Stimulated activated CD4-positive, alpha-beta T cell treated with anti-CD3 and anti-CD28 coated beads, Interleukin-15, amount 100 ng/mL, for 24 hours (primary cell): ENCODE measurements around the gene TMEM74B.
"Not testable (repeated sequence)": the region's sequence is repeated elsewhere in the genome, so short reads cannot be mapped to it uniquely, and the experiment has no call there.

Source experiments
- DNase-seq: peaks from one replicate; pipeline ENCODE4 v3.0.0-alpha.2; 2020

The TMEM74B gene

DNA sequence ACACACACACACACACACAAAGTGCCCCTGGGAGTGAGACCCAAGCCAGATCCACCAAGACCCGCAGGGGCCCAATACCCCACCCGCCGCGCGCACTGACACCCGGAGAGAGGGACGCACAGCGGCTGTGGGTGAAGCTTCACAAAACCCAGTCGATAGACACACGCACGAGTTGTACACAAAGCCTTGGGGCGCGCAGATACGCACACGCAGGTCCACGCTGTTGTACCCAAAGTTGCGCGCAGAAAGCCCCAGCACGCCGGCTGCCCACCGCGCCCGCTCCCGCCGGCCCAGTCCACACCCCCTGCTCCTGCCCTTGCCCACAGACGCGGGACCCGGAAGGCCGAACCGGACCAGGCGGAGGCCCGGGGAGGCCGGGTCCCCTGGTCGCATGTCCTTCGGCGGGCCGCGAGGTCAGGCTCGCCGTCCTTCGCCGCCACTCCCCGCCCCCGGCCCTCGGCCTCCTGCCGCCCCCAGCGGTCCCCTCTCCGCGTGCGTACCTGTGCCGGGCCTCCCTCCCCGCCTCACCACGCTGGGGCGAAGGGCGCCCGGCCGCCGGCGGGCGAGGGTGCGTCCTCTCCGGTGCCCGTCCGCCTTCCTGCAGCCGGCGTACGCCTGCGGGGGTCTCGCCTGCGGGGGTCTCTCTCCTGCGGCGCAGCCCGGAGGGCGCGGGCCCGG lies at the start of gene TMEM74B:
Gene TMEM74B, minus strand, starts transcription at position 344 of the 678 bp plus-strand sequence. CDS start 1,180 bp downstream, outside the sequence.
- peak; percentile 16 for DNase-seq

DNA sequence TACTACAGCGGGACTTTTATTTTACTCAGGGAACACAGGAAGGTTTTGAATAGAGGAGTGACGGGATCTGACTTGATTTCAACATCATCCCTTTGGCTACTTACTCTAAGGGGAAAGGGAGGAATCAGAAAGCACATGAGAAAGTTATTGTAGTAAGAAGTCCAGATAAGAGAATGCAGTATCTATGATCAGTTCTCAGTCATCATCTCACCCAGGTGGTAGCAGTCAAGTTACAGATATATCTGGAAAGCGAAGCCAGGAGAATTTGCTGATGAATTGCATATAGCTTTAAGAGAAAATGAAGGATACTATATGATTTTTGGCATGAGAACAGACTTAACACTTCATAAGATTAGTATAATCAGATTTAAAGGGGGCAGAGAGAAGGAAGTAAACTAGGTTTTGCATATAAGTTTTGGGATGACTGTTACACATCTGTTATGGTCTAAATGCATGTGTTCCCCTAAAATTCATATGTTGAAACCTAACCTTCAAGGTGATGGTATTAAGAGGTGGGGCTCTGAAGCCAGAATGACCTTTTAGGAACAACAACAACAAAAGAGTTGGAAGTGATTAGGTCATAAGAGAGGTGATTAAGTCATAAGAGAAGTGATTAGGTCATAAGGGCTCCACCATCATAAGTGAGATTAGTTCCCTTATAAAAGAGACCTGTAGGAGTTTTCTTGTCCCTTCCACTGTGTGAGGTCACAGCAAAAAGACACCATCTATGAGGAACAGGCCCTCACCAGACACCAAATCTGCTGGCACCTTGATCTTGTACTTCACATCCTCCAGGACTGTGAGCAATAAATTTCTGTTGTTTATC lies 47.7 kb upstream of the TMEM74B start:
- DNase-seq, result no peak

DNA sequence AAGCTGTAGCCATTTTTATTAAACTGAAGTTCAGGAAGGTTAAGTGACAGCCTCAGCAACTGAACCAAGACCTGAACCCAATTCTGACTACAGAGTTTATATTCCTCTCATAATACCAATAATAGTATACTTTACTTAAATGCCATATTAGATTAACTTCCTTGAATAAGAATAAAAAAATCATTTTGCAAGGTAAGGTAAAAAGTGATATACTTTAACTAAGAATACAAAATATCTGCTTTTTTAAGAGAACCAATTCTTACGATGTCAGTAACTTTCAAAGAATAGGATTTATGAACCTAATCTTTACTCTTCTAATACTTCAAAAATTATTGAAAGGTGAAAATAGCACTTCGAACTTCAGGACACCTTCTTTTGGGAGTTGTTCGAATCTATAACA lies 44.8 kb upstream of the TMEM74B start:
- no peak for DNase-seq

DNA sequence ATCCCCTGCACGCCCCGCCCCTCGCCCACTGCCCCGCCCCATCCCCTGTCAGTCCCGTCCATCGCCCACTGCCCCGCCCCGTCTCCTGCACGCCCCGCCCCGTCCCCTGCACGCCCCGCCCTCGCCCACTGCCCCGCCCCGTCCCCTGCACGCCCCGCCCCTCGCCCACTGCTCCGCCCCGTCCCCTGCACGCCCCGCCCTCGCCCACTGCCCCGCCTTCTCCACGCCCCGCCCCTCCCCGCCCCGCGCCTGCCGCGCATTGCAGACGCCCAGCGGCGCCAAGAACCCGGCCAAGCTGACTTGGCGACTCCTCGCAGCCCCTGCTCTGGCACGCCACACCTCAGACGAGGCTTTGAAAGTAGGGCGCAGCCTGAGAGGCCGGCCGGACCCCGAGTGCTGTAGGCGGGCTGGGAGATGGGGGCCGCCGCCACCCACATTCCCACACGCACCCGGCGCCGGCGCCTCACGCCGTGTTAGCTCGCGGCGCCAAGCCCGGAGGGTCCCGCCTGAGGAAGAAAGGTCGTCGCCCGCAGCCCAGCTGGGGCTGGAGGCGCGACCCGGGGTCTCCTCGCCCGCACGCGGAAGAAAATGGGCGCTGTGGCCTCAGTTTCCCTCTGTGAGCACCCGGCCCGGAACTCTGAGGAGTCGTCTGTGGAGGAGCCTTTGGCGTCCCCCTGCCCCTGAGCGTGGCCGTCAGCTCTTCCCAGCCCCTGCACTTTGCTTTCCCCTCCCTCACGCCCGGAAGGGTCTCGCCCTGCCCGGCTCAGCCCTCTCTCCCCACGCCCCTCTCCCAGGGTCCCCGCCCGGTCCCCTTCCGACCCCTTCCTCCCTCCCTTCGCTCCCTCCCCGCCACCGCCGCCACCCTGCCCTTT lies 41.2 kb upstream of the TMEM74B start, which contains the start of gene RAD21L1:
Gene RAD21L1, plus strand, starts transcription at position 262 of the 872 bp plus-strand sequence. CDS start 2,410 bp downstream, outside the sequence.
- peak; percentile 85 for DNase-seq

DNA sequence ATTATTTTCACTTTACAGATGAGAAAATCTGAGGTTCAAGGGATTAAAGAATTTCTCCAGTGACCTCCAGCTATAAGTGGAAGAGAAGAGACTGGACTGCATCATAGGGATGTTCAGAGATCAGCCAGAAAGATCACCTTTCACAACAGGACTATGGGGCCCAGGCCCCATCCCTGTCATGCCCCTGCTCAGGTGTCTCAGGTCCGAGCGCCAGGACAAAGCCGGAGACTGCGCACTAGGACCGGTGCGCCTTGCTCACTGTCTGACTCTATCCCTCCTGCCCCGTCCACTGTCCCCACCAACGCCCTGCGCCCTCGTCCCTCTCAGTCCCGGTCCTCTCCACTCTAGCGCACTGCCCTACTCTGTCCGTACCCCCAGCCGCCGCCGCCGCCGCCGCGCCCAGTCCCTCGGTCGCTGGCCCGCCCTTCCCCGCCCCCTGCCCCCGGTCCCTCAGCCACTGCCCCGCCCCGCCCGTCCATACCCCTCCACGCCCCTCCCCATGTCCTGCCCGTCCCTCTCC lies 40.5 kb upstream of the TMEM74B start:
- no peak for DNase-seq

DNA sequence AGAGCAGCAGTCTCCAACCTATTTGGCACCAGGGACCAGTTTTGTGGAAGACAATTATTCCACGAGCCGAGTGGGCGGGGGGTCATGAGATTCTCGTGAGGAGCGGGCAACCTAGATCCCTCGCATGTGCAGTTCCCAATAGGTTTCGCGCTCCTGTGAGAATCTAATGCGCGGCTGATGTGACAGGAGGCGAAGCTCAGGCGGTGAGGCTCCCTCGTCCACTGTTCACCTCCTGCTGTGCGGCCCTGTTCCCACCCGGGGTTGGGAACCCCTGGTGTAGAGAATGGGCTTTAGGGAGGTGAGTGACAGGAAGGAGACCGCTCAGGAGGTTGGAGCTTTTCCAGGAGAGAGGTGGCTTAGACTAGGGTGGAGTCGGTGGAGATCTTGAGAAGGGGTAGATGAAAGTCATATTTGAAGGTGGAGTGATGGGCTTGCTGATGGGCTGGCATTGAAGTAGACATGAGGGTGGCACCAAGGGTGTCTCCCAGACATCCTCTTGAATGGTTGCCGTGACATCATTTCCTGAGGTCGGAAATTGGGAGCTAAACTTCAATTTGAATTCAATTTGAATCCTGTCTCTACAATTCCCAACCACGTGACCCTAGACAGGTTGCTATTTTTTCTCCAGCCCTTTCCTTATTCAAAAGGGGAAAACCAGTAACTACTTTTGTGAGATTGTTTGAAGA lies 39.6 kb upstream of the TMEM74B start:
- no peak for DNase-seq

DNA sequence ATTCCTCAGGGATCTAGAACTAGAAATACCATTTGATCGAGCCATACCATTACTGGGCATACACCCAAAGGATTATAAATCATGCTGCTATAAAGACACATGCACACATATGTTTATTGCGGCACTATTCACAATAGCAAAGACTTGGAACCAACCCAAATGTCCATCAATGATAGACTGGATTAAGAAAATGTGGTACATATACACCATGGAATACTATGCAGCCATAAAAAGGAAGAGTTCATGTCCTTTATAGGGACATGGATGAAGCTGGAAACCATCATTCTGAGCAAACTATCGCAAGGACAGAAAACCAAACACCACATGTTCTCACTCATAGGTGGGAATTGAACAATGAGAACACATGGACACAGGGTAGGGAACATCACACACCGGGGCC lies 38.0 kb upstream of the TMEM74B start:
- not testable (repeated sequence) for DNase-seq

DNA sequence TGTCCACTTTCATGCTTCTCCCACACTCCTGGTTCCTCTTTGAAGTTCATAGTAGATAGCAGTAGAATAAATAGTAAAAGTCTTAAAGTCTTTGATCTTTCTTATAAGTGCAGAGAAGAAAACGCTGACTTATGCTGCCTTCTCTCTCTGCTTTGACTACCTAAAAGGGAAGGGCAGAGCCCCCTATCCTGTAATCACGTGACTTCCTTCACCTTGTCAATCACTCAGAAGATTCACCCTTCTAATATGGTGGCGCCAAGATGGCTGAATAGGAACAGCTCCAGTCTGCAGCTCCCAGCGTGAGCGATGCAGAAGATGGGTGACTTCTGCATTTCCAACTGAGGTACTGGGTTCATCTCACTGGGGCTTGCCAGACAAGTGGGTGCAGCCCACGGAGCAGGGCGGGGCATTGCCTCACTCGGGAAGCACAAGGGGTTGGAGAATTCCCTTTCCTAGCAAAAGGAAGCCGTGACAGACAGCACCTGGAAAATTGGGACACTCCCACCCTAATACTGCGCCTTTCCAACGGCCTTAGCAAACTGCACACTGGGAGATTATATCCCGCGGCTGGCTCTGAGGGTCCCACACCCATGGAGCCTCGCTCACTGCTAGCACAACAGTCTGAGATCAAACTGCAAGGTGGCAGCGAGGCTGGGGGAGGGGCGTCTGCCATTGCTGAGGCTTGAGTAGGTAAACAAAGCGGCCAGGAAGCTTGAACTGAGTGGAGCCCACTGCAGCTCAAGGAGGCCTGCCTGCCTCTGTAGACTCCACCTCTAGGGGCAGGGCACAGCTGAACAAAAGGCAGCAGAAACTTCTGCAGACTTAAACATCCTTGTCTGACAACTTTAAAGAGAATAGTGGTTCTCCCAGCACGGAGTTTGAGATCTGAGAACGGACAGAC lies 32.0 kb upstream of the TMEM74B start:
- not testable (repeated sequence) for DNase-seq

DNA sequence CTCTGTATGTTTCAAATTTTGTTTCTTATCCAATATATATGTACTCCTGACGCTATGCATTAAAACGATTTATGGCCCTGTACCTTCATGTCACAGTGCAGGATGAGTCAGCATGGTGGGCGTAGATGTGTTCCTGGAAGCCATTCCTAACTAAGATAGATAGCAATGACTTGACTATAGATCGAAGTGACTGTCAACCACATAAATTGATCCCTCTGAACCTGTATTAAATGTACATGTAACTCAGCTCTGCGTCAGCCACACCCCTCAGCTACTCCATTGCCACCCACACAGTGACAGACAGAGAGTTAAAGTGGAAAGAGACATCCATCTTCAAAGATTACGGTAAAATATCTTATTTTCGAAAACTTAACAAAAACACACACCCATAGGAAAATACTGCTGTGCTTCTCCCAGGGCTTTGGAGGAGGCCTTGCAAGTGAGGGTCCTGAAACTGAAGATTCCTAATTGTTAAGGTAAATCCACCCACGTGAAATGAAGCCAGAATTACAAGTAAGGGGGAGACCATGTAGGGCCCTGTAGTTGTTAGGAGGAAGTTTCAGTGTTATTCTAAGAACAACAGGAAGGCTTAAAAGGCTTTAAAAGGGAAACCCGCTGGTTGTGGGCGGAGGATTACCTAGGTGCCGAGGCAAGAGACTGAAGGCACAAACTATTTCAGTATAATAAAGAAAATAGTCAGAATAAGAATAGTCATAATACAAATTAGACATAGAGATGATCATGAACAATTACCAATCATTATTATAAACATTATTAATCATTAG lies 30.8 kb upstream of the TMEM74B start:
- peak; percentile 82 for DNase-seq

DNA sequence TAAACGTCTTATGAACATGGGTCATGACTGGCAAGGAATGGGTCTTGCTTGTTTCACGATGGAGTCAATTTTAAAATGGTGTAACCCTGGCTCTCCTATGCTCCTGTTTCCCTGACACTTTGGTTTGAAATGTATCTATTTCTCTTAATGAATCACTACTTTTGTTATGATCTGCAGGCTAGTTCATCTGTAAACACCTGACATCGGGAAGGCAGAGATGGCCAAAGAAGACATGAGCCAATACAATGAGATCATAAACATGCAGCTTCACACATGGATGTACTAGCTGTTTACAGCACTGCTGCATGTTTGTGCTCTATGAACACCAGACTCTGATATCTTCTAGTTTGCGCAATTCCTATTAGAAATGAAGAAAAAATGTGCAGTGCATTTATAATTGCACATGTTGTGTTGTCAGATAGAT lies 30.1 kb upstream of the TMEM74B start:
- no peak for DNase-seq

DNA sequence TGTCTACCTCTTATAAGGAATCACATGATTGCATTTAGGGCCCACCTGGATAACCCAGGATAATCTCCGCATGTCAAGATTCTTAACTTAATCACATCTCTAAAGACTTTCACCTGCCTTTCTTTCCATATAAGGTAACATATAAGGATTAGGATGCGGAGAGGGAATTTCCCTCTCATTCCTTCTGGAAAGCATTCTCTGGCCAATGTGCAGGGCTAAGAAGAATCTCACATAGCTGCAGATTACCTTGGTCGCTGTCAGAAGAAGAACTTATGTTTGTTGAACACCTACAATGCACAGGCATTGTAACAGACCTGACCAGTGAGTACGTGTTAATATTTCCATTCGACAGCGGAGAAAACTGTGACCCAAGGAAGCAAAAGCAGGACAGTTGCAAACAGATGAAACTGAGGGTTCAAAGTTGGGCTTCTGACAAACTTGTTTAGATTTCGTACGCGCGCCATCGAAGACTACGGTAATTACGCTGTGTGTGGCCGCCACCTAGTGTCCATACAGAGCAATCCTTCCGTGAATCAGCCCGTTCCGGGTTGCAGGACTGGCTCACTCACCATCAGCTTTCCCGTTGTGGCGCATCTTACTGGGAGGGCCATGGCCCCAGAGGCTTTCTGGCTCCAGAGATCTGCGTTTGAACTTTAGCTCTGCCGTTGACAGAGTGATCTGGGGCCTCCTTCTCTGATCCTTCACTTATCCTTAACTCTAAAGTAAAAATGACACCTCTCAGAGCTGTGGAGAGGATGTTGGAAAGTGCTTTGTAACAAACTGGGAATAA lies 28.0 kb upstream of the TMEM74B start:
- DNase-seq, result peak; percentile 81

DNA sequence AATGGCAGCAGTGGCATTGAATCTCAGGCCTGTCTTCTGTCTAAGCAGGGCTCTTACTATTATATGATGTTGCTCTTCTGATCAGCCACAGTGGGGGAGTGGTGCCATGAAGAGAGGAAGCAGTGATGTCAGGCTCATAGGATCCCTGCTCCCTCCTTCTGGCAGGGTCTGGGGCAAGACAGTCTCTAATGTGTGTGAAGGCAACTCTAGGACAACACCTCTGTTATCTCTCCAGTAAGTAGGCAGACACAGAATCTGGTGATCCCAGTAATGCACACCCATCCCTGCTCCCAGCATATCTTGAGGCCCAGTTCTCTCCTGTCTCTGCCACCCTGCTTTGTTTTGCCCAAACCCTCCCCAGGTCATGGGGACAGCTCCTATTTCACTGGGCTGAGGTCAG lies 27.2 kb upstream of the TMEM74B start:
- DNase-seq, result no peak

DNA sequence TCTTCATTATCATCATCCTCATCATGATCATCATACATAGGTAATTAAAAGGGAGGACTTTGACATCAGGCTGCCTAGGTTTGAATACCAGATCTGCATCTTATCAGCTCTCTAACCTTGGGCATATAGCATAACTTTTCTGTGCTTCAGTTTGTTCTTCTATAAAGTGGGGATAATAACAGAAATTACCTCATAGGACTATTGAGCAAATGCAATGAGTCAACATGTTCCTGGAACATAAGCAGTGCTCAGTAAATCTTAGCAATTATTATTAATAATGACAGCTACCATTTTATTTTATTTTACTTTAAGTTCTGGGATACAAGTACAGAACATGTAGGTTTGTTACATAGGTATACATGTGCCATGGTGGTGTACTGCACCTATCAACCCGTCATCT lies 25.7 kb upstream of the TMEM74B start:
- DNase-seq, result no peak

DNA sequence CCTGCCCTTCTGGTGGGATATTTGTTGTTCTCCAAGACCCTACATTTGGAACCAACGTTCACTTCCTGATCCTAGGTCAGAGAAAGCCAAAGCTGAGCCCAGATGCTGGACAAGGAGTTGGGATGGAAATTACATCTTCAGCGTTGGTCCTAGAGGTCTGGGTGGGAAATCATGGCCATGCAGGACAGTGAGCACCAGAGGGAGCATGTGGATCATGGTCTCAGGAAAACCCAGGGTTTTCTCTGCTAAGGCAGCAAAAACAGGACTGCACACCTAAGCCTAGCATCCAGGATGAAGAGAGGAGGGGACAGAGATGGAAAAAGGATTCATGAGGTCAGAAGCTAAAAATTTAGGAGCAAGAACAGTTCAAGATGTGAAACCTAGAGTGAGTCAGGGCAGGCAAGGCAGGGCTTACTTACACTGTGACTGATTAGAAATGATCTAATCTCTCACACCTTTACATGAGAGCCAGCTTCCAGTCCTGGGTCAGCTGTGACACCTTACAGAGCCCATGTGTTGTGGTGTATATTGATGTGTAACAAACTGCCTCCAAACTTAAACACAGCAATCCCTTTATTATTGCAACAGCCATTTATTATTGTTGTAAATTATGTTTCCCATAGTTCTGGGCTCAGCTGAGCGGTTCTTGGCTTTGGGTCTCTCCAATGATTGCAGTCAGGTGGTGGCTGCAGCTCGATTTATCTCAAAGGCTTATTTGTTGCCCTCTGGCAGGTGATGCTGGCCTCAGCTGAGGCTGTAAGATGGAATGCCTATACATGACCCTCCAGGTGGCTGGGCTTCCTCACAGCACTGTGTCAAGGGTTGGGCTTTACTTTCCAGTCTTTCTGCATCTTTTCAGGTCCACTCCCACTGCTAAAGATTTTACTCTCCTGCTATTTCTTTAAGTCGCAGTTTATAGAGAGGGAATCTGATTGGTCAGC lies 24.9 kb upstream of the TMEM74B start:
- DNase-seq, result no peak

DNA sequence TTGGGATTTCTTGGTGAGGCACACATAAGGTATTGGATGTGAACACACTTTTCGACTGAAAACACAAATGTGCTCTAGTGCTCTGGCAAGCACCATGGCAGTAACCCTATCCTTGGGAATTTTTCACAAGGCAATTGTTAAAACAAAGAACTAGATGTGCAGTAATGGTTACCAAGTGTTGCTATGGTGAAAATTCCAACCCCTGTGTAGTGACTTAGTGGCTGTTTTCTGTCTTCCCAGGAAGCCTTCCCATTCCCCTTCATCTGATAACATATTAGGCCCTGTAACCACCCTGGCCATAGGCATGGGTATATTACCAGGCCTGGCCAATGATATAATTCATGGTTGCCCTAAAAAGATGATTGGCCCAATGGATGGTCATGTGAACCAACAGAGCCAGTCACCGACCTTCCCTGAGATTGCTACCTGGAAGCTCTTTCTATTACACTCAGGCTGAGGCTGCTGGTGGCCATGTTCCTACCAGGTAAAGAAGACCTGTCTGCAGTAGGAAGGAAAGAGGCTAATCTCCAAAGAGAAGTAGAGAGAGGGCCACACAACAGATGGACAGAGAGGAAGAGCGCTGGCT lies 22.6 kb upstream of the TMEM74B start:
- DNase-seq, result no peak

DNA sequence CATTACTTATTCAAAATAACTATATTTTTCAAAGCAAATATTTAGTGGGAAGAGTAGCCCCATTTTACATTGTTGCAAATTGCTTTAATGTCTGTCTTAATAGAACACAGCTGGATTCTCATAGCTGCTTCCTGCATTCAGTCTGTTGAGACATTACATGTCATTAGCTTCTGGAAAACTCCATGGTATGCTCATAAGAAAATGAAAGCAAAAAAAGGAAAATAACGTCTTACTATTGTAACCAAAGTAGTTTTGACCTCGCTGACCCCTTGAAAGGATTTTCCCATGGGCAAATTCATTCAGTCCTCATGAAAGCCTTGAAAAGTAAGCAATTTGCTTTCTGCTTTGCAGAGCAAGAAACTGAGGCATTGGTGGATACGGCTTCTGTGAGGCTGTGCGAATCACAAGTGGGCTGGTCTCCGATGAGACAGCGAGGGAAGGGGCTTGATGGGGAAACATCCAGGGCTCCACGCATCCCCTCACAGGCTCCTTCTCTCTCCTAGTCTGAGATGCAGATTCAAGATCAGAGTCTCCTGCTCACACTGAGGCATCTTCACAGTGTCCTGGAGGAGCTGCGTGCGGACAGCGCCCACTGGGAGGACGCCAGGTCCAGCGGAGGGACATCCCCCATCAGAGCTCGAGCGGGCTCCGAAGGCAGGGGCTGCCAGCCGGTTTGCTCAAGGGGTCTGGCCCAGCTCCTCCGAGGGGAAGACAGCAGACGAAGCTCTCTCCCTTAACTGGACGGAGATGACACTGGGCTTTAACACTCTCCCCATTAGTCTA lies 21.8 kb upstream of the TMEM74B start:
- DNase-seq, result no peak

DNA sequence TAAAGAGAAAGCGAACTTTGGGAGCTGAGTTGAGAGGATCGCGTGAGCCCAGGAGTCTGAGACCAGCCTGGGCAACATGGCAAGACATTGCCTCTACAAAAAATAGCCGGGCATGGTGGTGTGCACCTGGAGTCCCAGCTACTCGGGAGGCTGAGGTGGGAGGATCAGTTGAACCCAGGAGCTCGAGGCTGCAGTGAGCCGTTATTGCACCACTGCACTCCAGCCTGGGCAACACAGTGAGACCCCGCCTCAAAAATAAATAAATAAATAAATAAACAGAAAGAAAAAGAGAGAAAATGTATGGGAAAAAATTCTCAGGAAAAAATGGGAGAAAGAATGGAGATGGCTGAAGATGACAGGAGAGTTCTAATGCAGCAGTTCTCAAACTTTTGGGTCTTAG lies 21.0 kb upstream of the TMEM74B start:
- no peak for DNase-seq
